HepG2 (cell line): ENCODE data around the gene TRIM10. TPM values are rescaled to one million over a fixed set of nuclear protein-coding genes. Genes with fewer than 3 reads are reported as not detected.
A peak's percentile ranks its signal among the peaks of the same experiment; 100 is the strongest.

Source experiments
- ARNTL ChIP-seq: sonication (generic); formaldehyde crosslinking; IDR thresholded peaks from 2 replicates; pipeline ENCODE4 v1.4.0; 2020; ENCODE audit warnings: mild to moderate bottlenecking, missing genetic modification reagents
- BCL6 ChIP-seq: IDR thresholded peaks from 2 replicates; pipeline ENCODE4 v1.6.1; 2016; ENCODE audit warnings: missing genetic modification reagents, missing compliant biosample characterization
- CBX1 ChIP-seq: IDR thresholded peaks from one replicate; pipeline ENCODE4 v1.6.1; 2016; ENCODE audit warnings: antibody characterized with exemption, low read depth
- CENPX ChIP-seq: sonication (generic); formaldehyde crosslinking; IDR thresholded peaks from 2 replicates; pipeline ENCODE4 v1.9.0; 2021; ENCODE audit warnings: mild to moderate bottlenecking, missing genetic modification reagents, moderate library complexity
- DZIP1 ChIP-seq: sonication (generic); formaldehyde crosslinking; IDR thresholded peaks from 2 replicates; pipeline ENCODE4 v1.5.0; 2020; ENCODE audit warnings: mild to moderate bottlenecking, missing genetic modification reagents
- FOXA1 ChIP-seq, 2 experiments: fragments of 450-650 bp in 1 of 2; sonication (generic) in 1 of 2; formaldehyde crosslinking in 1 of 2; IDR thresholded peaks; 2 replicates each; pipeline versions ENCODE4 v1.4.0 to v1.6.1; 2016 to 2020; ENCODE audit warnings: missing genetic modification reagents in 1 of 2
- GTF2F1 ChIP-seq: fragments of 150-350 bp; IDR thresholded peaks from 2 replicates; pipeline ENCODE4 v1.6.1; 2014; ENCODE audit warnings: low read length
- MTA3 ChIP-seq: sonication (generic); formaldehyde crosslinking; IDR thresholded peaks from 2 replicates; pipeline ENCODE4 v1.4.0; 2020; ENCODE audit warnings: missing genetic modification reagents
- MTERF4 ChIP-seq: sonication (generic); formaldehyde crosslinking; IDR thresholded peaks from 2 replicates; pipeline ENCODE4 v1.8.0; 2023; ENCODE audit warnings: mild to moderate bottlenecking, missing genetic modification reagents
- PCBP1 ChIP-seq: fragments of 200-400 bp; formaldehyde crosslinking; IDR thresholded peaks from 2 replicates; pipeline ENCODE4 v1.6.1; 2017; ENCODE audit warnings: mild to moderate bottlenecking, low read depth, low read length, borderline replicate concordance
- PHF5A ChIP-seq: IDR thresholded peaks from one replicate; pipeline ENCODE4 v1.6.1; 2018; ENCODE audit warnings: low read depth, missing genetic modification reagents; ENCODE audit not compliant: unreplicated experiment
- ZBTB38 ChIP-seq: sonication (generic); formaldehyde crosslinking; IDR thresholded peaks from 2 replicates; pipeline ENCODE4 v1.5.1; 2020; ENCODE audit warnings: mild to moderate bottlenecking, missing genetic modification reagents
- ZFP82 ChIP-seq: sonication (generic); formaldehyde crosslinking; IDR thresholded peaks from 2 replicates; pipeline ENCODE4 v1.5.1; 2020; ENCODE audit warnings: mild to moderate bottlenecking, missing genetic modification reagents, borderline replicate concordance
- ZMYM3 ChIP-seq: sonication (generic); formaldehyde crosslinking; IDR thresholded peaks from 2 replicates; pipeline ENCODE4 v1.5.1; 2020; ENCODE audit warnings: mild to moderate bottlenecking, missing genetic modification reagents
- ZNF160 ChIP-seq: sonication (generic); formaldehyde crosslinking; IDR thresholded peaks from 2 replicates; pipeline ENCODE4 v1.8.0; 2022; ENCODE audit warnings: mild to moderate bottlenecking, inconsistent platforms, missing genetic modification reagents
- ZNF326 ChIP-seq: sonication (generic); formaldehyde crosslinking; IDR thresholded peaks from 2 replicates; pipeline ENCODE4 v1.4.0; 2020; ENCODE audit warnings: missing genetic modification reagents, borderline replicate concordance
- ZNF329 ChIP-seq: sonication (generic); formaldehyde crosslinking; IDR thresholded peaks from 2 replicates; pipeline ENCODE4 v1.9.0; 2021; ENCODE audit warnings: low read depth, mild to moderate bottlenecking, missing genetic modification reagents
- ZNF354B ChIP-seq: sonication (generic); formaldehyde crosslinking; IDR thresholded peaks from 2 replicates; pipeline ENCODE4 v1.8.0; 2022; ENCODE audit warnings: mild to moderate bottlenecking, missing genetic modification reagents
- ZNF564 ChIP-seq: sonication (generic); formaldehyde crosslinking; IDR thresholded peaks from 2 replicates; pipeline ENCODE4 v1.8.1; 2023; ENCODE audit warnings: mild to moderate bottlenecking, missing genetic modification reagents
- ZNF652 ChIP-seq: IDR thresholded peaks from 2 replicates; pipeline ENCODE4 v1.6.1; 2016; ENCODE audit warnings: low read depth, borderline replicate concordance
- polyA plus RNA-seq, 8 experiments: library from polyadenylated mRNA; depleted of rRNA in 3 of 8; stranded (reverse) in 7 of 8; unstranded in 1 of 8; fragments of >200 nt; fragmentation: Illumina TruSeq in 4 of 8; extraction: Trizol in 4 of 8; gene quantifications; 2 replicates each; pipeline versions ENCODE4 v1.2.1 to v1.2.3, GENCODE V29; 2011 to 2016; ENCODE audit warnings: low read depth in 4 of 8, missing spikeins in 1 of 8, mixed read lengths in 1 of 8; ENCODE audit not compliant: insufficient read depth in 1 of 8
- total RNA-seq, 5 experiments: library from RNA; depleted of rRNA; stranded (reverse); fragments of >200 nt; fragmentation: Illumina TruSeq; extraction: Trizol; gene quantifications; 2 replicates each; pipeline ENCODE4 v1.2.3, GENCODE V29; 2016; ENCODE audit warnings: low read depth in 1 of 5
- TF ChIP-seq, protein P1 (sequence below): sonication (generic); formaldehyde crosslinking; IDR thresholded peaks from 2 replicates; pipeline ENCODE4 v1.8.1; 2023; ENCODE audit warnings: mild to moderate bottlenecking, moderate library complexity, missing genetic modification reagents
- TF ChIP-seq, protein P2 (sequence below): sonication (generic); formaldehyde crosslinking; IDR thresholded peaks from 2 replicates; pipeline ENCODE4 v1.4.0; 2020; ENCODE audit warnings: missing genetic modification reagents

Gene TRIM10
- total and polyA plus RNA-seq, 2 of the 13 experiments (the other 11 are each of a cell fraction or from before 2014, with no cell fraction given), result 4.1 to 6.8 TPM

- TF ChIP-seq MTERF4 (peak; percentile 91; the same call in 1 of the 2 replicates), PCBP1 (0 out of 2 replicates have a peak, but pooled peaks have one; percentile 77), ZBTB38 (CRISPR knock-in tag) (peak; percentile 79), ARNTL (CRISPR knock-in tag) (0 out of 2 replicates have a peak, but pooled peaks have one; percentile 53), MTA3 (CRISPR knock-in tag) (no peak), ZFP82 (CRISPR knock-in tag) (no peak), ZNF652 (CRISPR knock-in tag) (no peak), BCL6 (no peak), ZNF160 (peak; percentile 40; the same call in 1 of the 2 replicates), ZNF354B (no peak), ZMYM3 (CRISPR knock-in tag) (no peak), ZNF329 (CRISPR knock-in tag) (peak; percentile 85), GTF2F1 (no peak), DZIP1 (CRISPR knock-in tag) (no peak), ZNF326 (no peak), FOXA1 (IDR thresholded peaks at IDR 0.05) (0 out of 2 replicates have a peak, but pooled peaks have one; percentile 21), FOXA1 (CRISPR knock-in tag; IDR thresholded peaks at IDR 0.05) (peak; percentile 95), ZNF564 (CRISPR knock-in tag) (no peak), CENPX (no peak), CBX1 (no peak), PHF5A (CRISPR knock-in tag) (peak; percentile 50)
- TF ChIP-seq, protein P1, sequence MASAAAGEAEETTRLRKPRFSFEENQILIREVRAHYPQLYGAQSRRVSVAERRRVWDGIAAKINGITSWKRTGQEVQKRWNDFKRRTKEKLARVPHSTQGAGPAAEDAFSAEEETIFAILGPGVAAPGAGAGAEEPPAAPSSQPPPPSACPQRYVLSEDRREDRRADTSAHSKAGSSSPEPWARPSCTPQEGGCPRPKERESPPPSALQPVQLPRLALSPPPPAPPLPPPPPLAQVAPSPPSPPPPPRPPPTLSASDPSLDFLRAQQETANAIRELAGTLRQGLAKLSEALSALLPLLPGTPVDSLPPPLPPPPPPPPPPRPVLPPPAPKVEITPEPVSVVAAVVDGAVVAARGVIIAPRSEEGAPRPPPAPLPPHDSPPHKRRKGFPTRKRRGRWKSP, result no peak
- TF ChIP-seq, protein P2, sequence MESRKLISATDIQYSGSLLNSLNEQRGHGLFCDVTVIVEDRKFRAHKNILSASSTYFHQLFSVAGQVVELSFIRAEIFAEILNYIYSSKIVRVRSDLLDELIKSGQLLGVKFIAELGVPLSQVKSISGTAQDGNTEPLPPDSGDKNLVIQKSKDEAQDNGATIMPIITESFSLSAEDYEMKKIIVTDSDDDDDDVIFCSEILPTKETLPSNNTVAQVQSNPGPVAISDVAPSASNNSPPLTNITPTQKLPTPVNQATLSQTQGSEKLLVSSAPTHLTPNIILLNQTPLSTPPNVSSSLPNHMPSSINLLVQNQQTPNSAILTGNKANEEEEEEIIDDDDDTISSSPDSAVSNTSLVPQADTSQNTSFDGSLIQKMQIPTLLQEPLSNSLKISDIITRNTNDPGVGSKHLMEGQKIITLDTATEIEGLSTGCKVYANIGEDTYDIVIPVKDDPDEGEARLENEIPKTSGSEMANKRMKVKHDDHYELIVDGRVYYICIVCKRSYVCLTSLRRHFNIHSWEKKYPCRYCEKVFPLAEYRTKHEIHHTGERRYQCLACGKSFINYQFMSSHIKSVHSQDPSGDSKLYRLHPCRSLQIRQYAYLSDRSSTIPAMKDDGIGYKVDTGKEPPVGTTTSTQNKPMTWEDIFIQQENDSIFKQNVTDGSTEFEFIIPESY (CRISPR knock-in tag), result peak; percentile 29; the same call in 1 of the 2 replicates
Measured at GRCh38 chr6:30102970-30103871, 57.8 kb downstream of the TRIM10 start (continued).
